ENCODE results near the gene NUBP2.

NUBP2 gene, protein sequence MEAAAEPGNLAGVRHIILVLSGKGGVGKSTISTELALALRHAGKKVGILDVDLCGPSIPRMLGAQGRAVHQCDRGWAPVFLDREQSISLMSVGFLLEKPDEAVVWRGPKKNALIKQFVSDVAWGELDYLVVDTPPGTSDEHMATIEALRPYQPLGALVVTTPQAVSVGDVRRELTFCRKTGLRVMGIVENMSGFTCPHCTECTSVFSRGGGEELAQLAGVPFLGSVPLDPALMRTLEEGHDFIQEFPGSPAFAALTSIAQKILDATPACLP

GRCh38 chr16:1782408-1783264 is at the start of gene NUBP2, which contains the start of gene SPSB3:
TSS of gene NUBP2 (plus strand) at chr16:1782960. CDS start at chr16:1783021, 61 bp downstream.
TSS of gene SPSB3 (minus strand) at chr16:1782571. CDS start at chr16:1781483, 1,088 bp downstream.
- DNase-seq, result peak; percentile 99

DNA sequence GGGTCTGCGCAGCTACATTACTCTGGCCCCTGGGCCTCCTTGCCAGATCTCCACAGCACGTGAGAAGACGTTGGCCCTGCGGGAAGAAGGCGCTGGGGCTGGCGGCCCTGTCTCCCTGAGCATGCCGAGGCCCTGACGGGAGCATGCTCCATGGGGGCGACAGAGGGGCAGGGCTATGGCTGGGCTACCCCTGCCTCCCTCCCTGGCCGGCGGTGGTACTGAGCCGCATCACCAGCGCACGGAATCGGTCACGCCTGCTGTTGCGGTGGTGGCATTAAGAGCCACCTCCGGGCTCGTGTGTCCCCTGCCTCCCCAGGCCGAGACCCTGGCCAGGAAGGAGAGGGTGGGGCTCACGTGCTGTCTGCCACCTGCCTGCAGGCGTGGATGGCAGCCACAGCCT is 48.6 kb upstream of the NUBP2 start:
- no peak for DNase-seq

DNA sequence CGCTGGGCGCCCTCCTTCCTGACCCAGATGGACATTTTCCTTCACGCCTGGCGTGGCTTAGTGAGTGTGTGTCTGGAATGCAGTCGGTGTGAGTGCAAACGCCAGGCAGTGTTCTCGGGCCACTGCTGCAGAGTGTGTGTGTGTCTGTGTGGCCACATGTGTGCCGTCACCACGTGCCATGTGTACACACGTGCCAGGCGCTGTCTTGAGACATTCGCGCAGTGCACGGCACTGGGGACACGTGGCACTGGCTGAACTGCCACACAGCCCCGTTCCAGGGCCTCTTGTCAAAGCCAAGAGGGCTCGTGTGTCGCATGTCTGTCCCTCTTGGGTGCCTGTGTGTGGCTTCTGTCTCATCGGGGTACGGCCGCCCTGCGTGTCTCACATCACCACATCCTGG is 47.9 kb upstream of the NUBP2 start:
- no peak for DNase-seq

GRCh38 chr16:1740234-1740633 is 42.5 kb upstream of the NUBP2 start:
- no peak for DNase-seq

DNA sequence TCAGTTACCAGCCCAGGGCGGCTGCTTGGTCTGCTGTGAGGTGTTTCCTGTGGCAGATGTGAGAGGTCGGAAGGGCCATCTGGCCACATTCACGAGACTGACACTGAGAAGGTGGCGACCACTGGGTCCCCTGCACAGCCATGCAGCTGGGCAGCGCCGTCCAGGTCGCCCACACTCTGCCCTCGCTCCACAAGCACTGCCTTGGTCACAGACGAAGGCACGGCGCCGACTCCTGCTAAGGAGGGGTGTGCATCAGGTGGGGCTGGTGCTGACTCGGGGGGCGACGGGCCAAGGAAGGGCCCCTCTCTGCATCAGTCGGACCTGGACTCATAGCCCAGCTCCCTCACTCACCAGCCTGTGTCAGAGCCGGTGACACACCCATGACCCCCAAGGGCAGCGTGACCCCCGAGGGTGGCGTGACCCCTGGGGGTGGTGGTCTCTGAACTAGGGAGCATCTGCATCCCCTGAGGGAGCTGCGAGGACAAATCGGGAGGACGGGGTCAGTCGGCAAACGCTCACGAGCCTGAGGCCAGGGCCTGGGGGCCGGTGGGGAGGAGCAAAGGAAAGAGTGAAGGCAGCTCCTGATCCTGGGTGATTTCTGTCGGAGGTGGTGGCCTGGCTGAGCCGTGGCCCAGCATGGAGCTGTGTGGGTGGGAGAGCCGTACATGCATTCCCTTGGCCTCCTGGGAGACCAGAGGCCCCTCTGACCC is 41.8 kb upstream of the NUBP2 start:
- DNase-seq, result no peak

DNA sequence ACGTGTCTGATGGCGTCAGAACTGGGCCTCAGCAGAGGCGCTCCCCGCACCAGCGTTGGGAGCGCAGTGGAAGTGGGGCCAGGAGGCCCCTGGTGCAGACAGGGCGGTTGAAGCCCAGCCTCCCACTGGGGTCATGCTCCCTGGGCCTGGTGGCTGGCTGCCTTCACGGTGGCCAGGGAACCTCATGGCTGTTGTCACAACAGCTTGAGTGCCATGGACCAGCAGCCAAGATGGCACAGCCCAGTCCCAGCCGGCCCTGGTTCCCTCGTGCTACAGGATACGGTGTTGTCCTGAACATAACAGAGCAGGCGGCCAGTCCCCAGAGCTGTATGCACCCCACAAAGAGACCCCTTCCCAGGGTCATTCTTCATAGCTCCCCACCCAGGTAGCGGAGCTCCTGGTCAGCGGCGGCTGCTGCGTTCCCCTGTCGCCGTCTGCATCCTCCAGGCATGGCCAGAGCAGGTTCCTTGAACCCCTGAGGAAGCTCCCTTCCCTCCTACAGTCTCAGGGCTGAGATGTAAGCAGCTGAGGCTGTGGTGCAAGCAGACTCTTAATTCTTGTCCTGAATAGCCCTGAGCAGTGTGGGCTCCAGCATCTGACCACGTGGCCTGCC is 41.1 kb upstream of the NUBP2 start:
- no peak for DNase-seq

DNA sequence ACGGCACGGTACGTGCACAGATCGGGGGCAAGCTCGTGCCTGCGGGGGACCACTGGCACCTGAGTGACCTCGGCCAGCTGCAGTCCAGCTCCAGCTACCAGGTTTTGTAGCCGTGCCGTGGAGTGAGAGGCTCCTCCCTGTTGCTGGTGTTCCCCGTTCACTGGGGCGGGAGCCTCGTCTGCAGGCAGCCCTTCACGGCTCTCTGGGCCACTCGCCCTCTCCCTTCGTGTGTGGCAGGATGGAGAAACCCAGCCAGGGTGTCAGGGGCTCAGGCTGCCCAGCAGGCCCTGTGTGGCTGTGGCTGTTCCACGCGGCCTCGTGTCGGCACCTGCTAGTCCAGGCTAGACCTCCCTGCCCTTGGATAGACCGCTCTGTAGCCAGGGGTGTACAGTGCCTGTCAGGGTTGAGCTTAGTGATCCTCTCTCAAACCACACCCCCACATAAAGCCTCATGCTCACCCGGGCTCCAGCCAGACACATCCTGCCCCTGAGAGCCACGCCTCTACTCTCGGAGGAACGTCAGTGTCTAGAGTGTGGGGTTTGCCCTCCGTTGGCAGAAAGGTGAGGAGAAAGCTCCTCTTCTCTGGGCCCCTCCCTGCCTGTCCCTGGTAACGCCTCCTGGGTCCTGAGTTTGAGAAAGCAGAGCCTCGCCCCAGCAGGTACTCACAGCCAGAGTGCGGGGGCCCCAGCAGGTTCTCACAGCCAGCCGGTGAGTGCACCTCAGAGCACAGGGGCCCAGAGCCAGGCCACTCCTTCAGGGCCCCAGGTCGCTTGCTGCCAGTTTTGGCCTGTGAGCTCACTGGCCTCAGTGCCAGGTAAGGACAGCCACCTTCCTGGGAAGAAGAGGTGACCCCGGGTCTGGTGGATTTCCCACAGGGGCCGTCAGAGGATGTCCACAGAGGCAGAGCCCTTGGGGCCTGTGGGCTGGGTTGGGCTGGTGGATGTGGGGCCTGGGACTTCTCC is 39.1 kb upstream of the NUBP2 start:
- no peak for DNase-seq

- DNase-seq, result no peak
Observed at GRCh38 chr16:1744338-1744840, 38.4 kb upstream of the NUBP2 start.

DNA sequence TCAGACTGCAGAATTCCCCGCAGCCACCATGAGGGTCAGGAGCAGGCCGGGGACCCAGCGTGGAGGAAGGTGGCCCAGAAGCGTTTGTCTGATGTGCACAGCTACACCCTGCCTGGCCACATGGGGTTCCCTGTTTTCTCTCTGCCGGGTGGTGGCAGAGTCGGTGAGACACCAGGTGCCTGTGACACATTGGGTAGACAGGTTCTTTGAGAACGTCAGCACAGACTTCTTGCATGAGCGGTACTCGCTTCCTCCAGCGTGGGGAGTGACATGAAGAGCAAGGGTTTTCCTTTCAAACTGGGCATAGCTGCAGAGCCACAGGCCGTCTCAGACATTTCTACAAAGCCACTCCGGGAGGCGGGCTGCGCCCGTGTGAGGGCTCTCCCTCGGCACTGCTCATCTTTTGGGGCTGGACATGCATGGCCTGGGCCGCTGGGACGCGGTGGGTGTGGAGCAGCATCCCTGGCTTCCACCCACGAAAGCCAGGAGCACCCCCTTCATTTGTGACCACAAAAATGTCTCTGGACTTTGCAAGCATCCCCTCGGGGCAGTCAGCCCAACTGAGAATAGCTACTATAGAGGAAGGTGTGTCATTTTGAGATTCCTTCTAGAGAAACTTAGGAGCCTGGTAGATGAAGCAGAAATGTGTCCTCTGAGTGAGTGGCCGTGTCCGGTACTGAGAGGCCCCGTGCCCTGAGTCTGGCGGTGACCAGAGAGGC is 37.4 kb upstream of the NUBP2 start:
- no peak for DNase-seq

- DNase-seq, result no peak
Observed at GRCh38 chr16:1745900-1746692, 36.7 kb upstream of the NUBP2 start.

DNA sequence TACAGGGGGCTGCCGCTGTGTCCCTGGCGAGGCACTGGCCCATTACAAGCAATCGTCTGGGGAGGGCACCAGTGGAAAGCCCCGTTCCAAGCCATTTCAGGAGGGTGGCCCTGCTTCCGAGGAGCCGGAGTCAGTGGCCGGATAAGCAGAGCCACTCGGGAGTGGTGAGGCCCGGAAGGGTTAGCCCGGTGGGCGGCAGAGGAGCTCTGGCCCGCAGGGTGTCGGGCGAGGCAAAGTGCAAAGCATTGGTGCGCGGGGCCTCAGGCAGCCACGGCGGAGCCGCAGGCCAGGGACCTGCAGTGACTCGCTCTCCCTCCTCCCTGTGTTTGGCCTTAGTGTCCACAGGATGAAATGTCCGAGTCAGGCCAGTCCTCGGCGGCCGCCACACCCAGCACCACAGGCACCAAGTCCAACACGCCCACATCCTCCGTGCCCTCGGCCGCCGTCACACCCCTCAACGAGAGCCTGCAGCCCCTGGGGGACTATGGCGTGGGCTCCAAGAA is 36.0 kb upstream of the NUBP2 start:
- no peak for DNase-seq

GRCh38 chr16:1747934-1748333 is 34.8 kb upstream of the NUBP2 start:
- no peak for DNase-seq

GRCh38 chr16:1749152-1750117 is 33.3 kb upstream of the NUBP2 start:
- no peak for DNase-seq

DNA sequence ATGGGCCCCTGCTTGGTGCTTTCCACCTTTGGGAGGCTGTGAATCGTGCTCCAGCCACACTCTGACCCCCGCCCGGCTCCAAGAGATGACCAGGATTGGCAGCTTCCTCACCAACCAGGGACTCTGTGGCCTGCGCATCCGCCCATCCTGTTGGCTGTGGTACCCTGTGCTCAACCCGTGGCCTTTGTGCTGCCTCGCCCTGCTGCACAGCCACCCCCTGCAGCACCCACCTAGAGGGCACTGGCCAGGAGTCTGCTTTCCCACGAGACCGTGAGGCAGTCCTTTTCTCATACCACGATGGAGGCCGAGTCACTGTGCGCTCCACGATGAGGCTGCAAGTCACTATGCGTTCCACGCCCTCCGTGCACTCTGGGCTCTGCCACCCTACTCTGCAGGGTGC is 30.8 kb upstream of the NUBP2 start:
- no peak for DNase-seq

GRCh38 chr16:1752853-1753252 is 29.9 kb upstream of the NUBP2 start:
- no peak for DNase-seq

DNA sequence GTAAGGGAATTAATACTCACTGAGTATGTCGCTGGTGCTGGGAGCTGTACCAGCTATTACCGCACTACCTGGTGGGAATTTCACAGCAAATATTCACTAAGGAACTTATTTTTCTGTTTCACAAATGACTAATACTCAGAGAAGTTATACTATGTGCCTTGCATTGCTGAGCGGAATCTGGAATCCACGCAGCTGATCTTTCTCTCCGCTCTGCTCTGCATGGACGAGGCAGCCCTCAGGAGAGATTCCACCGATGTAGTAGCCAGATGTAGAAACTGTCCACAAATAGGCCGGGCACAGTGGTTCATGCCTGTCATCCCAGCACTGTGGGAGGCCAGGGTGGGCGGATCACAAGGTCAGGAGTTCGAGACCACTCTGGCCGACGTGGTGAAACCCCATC is 28.6 kb upstream of the NUBP2 start:
- DNase-seq, result no peak

GRCh38 chr16:1757714-1758461 is 24.9 kb upstream of the NUBP2 start:
- no peak for DNase-seq

DNA sequence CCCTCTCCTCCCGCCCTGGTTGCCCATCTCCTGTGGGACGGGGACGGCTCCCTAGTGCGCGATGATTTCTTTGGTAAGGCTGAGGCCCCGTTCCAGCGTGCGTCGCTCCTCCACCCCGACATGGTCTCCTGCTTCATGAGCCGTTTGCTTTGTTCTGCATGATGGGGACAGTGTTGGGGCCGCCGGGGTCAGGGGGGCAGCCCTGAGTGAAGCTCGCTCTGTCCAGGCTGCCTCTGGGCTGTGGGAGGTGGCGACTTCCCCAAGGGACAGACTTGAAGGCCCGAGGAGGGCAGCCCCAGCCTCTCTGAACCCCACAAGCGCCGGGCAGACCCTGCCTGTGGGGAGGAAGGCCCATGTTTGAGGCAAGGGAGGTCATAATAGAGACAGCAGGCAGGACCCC is 23.8 kb upstream of the NUBP2 start:
- no peak for DNase-seq

Measured in CD4-positive, alpha-beta T cell treated with Interleukin-12 subunit alpha and Interleukin-12 subunit beta, for 1 hour (primary cell).